CD4-positive, alpha-beta T cell (primary cell): ENCODE data around the gene CNR2. TPM values are rescaled to one million over a fixed set of nuclear protein-coding genes. Genes with fewer than 3 reads are reported as not detected.
A peak's percentile ranks its signal among the peaks of the same experiment; 100 is the strongest.
"Not testable (repeated sequence)": the region's sequence is repeated elsewhere in the genome, so short reads cannot be mapped to it uniquely, and the experiment has no call there.

Source experiments
- ATAC-seq: fragments of 200-7000 bp; cut with Tn5 transposase; one replicate; pipeline ENCODE4 v1.10.0; 2022; ENCODE audit warnings: mild to moderate bottlenecking; ENCODE audit not compliant: poor library complexity
- CTCF ChIA-PET: fragments of 350-600 bp; sonication (Branson Sonifier 250); formaldehyde crosslinking; loops from one replicate; lab custom pipeline; 2021; ENCODE audit warnings: antibody characterized with exemption, inconsistent platforms; lab: Charles Lee
- POLR2A ChIA-PET: fragments of 350-600 bp; sonication (Branson Sonifier 250); formaldehyde crosslinking; loops from one replicate; lab custom pipeline; 2021; ENCODE audit warnings: antibody characterized with exemption, inconsistent platforms; lab: Charles Lee
- DNase-seq, 14 experiments: peaks; one replicate each; pipeline ENCODE4 v3.0.0-alpha.2; 2013 to 2020; ENCODE audit warnings: mixed read lengths in 2 of 14
- H3K27ac ChIP-seq, 2 donors: one replicate each; pipeline versions ENCODE4 v1.5.1 to v1.7.0; 2013; ENCODE audit warnings: low read length in 2 of 2, low read depth in 1 of 2, mild to moderate bottlenecking in 1 of 2
- H3K27me3 ChIP-seq, 2 experiments: 1 replicate in 1 of 2; 2 replicates in 1 of 2; pipeline versions ENCODE4 v1.6.1 to v1.7.0; 2013; ENCODE audit warnings: low read length in 2 of 2, control low read depth in 1 of 2, mild to moderate bottlenecking in 1 of 2, moderate library complexity in 1 of 2; ENCODE audit not compliant: insufficient read depth in 2 of 2, control insufficient read depth in 1 of 2
- H3K36me3 ChIP-seq: one replicate; pipeline ENCODE4 v1.6.1; 2013; ENCODE audit warnings: low read length, control low read depth; ENCODE audit not compliant: insufficient read depth
- H3K4me1 ChIP-seq: one replicate; pipeline ENCODE4 v1.6.1; 2013; ENCODE audit warnings: low read length, control low read depth; ENCODE audit not compliant: insufficient read depth
- H3K4me3 ChIP-seq: one replicate; pipeline ENCODE4 v1.5.1; 2013; ENCODE audit warnings: mild to moderate bottlenecking, low read length, moderate library complexity
- H3K9me3 ChIP-seq, 2 experiments: 1 replicate in 1 of 2; 2 replicates in 1 of 2; pipeline versions ENCODE4 v1.6.1 to v1.7.0; 2013; ENCODE audit warnings: low read length in 2 of 2, mild to moderate bottlenecking in 2 of 2, control low read depth in 1 of 2, moderate library complexity in 1 of 2; ENCODE audit not compliant: control insufficient read depth in 1 of 2, insufficient read depth in 1 of 2
- H3K27ac Mint-ChIP-seq: one replicate; pipeline ENCODE4 v1.8.0; 2020; ENCODE audit warnings: mixed read lengths
- H3K27me3 Mint-ChIP-seq: one replicate; pipeline ENCODE4 v1.8.0; 2021; ENCODE audit warnings: mixed read lengths
- H3K36me3 Mint-ChIP-seq: one replicate; pipeline ENCODE4 v1.8.0; 2021; ENCODE audit warnings: low read depth, mixed read lengths
- H3K4me1 Mint-ChIP-seq: one replicate; pipeline ENCODE4 v1.8.0; 2021; ENCODE audit warnings: low read depth, mixed read lengths
- H3K4me3 Mint-ChIP-seq: one replicate; pipeline ENCODE4 v1.8.0; 2020; ENCODE audit warnings: mild to moderate bottlenecking, mixed read lengths
- H3K9me3 Mint-ChIP-seq: one replicate; pipeline ENCODE4 v1.8.0; 2020; ENCODE audit warnings: mixed read lengths
- CTCF ChIP-seq: fragments of 200-600 bp; IDR thresholded peaks from one replicate; pipeline ENCODE4 v1.8.0; 2022; ENCODE audit warnings: antibody characterized with exemption, mild to moderate bottlenecking
- intact Hi-C, 2 experiments: fragments of 100-400 bp; cut with DNase I in 1 of 2; cut with micrococcal nuclease in 1 of 2; formaldehyde crosslinking; loops; one replicate each; pipeline versions ENCODE4 v1.15.1 to v1.9.0; 2023 to 2025; cut with DNase I, micrococcal nuclease
- total RNA-seq, 174 experiments: library from RNA in 2 of 174; stranded (reverse) in 2 of 174; gene quantifications; one replicate each; pipeline ENCODE4 v1.2.3 and lab custom pipeline; 2021 to 2026

Gene CNR2
- total RNA-seq, 2 experiments from 2014 or later = 0.05 TPM; not detected in 1

GRCh38 chr1:23836037-23836436 lies 77.1 kb downstream of the CNR2 start:
- DNase-seq = peak in 2 of 14 experiments; percentile 2 to 28
- H3K9me3 Mint-ChIP-seq = no peaks in the 10 kb centered on the region
- no peak for ATAC-seq
- no peak overlapping the region for H3K4me3 Mint-ChIP-seq
- peaks cover 12% of the 10 kb centered on the region for H3K4me1 Mint-ChIP-seq
- Histone ChIP-seq H3K36me3 (no peaks in the 10 kb centered on the region), H3K27me3 (no peaks in the 10 kb centered on the region), H3K4me1 (peaks cover 10% of the 10 kb centered on the region), H3K9me3 (no peaks in the 10 kb centered on the region), H3K4me3 (no peak overlapping the region), H3K27ac (no peak overlapping the region)
- no peaks in the 10 kb centered on the region for H3K36me3 Mint-ChIP-seq
- CTCF ChIA-PET = no interaction called here
- intact Hi-C loops = loop anchor here in 1 of 2 experiments (5.0 kb wide), 1 partner anchor 34 kb away; the partner anchor contains the start of gene GALE
- no peak for TF ChIP-seq CTCF
- POLR2A ChIA-PET = no interaction called here
- peaks cover 11% of the 10 kb centered on the region for H3K27me3 Mint-ChIP-seq
- H3K27ac Mint-ChIP-seq = no peak overlapping the region

- H3K4me1 ChIP-seq, H3K36me3 Mint-ChIP-seq, POLR2A ChIA-PET, H3K27me3 ChIP-seq, intact Hi-C loops, H3K4me3 Mint-ChIP-seq, ATAC-seq, H3K36me3 ChIP-seq, H3K9me3 ChIP-seq, H3K4me3 ChIP-seq, H3K27ac ChIP-seq, H3K9me3 Mint-ChIP-seq, H3K27ac Mint-ChIP-seq, DNase-seq: not testable (repeated sequence)
- peaks cover 12% of the 10 kb centered on the region for H3K4me1 Mint-ChIP-seq
- CTCF ChIA-PET = interaction anchor here (1.2 kb wide), 1 partner anchor 24 kb away, joined by 3 read pairs; no protein-coding TSS in a partner anchor
- peaks cover 11% of the 10 kb centered on the region for H3K27me3 Mint-ChIP-seq
These were observed 79.0 kb downstream of the CNR2 start for GRCh38 chr1:23834156-23834555.

DNA sequence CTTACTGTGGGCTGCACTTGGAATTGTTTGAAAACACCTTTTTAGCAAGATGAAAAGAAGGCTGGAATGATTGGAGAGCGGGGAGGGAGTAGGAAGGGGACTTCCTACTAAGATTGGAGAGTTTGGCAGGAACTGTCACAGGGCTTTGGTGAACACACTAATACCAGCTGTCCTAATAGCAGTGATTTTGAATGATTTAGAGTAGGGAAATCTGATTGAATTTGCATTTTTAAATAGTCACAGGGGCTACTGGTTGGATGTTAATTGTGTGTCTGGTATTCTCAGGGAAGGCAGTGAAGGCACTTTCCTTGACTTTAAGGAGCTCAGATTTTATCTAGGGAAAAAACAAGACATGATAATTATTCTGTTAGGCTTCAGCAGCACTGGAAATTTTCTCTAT lies 85.4 kb downstream of the CNR2 start:
- Histone ChIP-seq H3K4me1 (peaks cover 15% of the 10 kb centered on the region), H3K4me3 (no peak overlapping the region), H3K27me3 (no peaks in the 10 kb centered on the region), H3K27ac (no peak overlapping the region), H3K36me3 (no peaks in the 10 kb centered on the region), H3K9me3 (no peaks in the 10 kb centered on the region)
- H3K36me3 Mint-ChIP-seq = peaks cover 9% of the 10 kb centered on the region
- ATAC-seq (no peak), DNase-seq (no peak)
- no peak for TF ChIP-seq CTCF
- no peak overlapping the region for H3K27ac Mint-ChIP-seq
- no peaks in the 10 kb centered on the region for H3K27me3 Mint-ChIP-seq
- CTCF ChIA-PET = interaction anchor here (1.4 kb wide), 1 partner anchor 40 kb away, joined by 3 read pairs; the partner anchor contains the start of gene FUCA1
- intact Hi-C loops = loop anchor here (5.0 to 10.0 kb wide), 2 partner anchors 40 to 1507 kb away; partner anchors contain the start of genes FUCA1 (in 1 of the 2) and TMEM50A (in 1 of the 2)
- H3K9me3 Mint-ChIP-seq = no peaks in the 10 kb centered on the region
- peaks cover 20% of the 10 kb centered on the region for H3K4me1 Mint-ChIP-seq
- peak overlapping the region; percentile 46 for H3K4me3 Mint-ChIP-seq
- POLR2A ChIA-PET = no interaction called here

GRCh38 chr1:23826590-23826989 lies 86.6 kb downstream of the CNR2 start:
- H3K4me1 ChIP-seq = peaks cover 15% of the 10 kb centered on the region
- not testable (repeated sequence) for H3K27ac ChIP-seq, H3K27me3 Mint-ChIP-seq, ATAC-seq, H3K9me3 Mint-ChIP-seq, H3K36me3 Mint-ChIP-seq, DNase-seq, H3K27me3 ChIP-seq, H3K27ac Mint-ChIP-seq, H3K9me3 ChIP-seq, H3K4me3 ChIP-seq, H3K36me3 ChIP-seq
- CTCF ChIA-PET = interaction anchor here (1.0 kb wide), 1 partner anchor 36 kb away, joined by 5 read pairs; the partner anchor contains the start of gene LYPLA2
- Mint-ChIP-seq H3K4me3 (peak overlapping the region; percentile 58), H3K4me1 (peaks cover 20% of the 10 kb centered on the region)
- intact Hi-C loops = loop anchor here (5.0 to 10.0 kb wide), 2 partner anchors 41 to 1508 kb away; partner anchors contain the start of genes FUCA1 (in 1 of the 2) and TMEM50A (in 1 of the 2)
- POLR2A ChIA-PET = interaction anchor here (2.1 to 2.3 kb wide), 2 partner anchors 13 to 49 kb away, joined by 10 to 17 read pairs; partner anchors contain the start of gene PITHD1
